ENCODE data around the gene KCNA2.

Gene KCNA2

GRCh38 chr1:110605901-110606656 lies at the start of gene KCNA2:
KCNA2 (minus strand) TSS chr1:110606358; CDS start chr1:110604782, 1,576 bp downstream.
- peak; percentile 45 for DNase-seq

GRCh38 chr1:110650609-110651008 lies 44.5 kb upstream of the KCNA2 start:
- DNase-seq, result no peak

GRCh38 chr1:110648417-110648816 lies 42.3 kb upstream of the KCNA2 start:
- no peak for DNase-seq

DNA sequence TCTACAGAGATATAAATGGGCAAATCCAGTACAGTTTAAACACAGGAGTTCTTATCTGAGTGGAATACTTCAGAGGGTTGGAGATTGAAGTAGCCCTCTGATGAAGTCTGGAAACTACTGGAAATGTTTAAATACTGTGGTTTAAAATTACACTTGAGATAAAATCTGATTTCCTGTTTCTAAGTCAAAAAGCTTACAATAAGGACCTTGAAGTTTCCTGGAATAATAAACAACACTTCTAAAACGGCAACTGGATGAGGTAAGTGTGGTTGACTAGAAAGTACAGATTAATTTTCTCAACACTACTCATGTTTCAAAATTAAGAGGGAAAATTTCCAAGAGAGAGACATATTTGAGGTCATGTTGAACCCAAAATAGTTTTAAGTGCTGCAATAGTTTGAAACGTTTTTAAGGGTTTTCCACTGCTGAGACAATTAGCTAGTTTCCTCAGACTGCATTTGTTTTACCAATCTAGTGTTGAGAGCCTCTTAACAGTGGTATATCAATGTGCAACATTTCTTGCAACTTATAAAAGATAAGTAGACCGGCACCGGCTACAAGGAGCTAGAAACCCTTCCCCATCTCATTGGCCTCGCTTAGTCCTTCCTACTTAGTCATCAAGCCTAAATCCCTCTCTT lies 41.2 kb upstream of the KCNA2 start:
- DNase-seq, result no peak

DNA sequence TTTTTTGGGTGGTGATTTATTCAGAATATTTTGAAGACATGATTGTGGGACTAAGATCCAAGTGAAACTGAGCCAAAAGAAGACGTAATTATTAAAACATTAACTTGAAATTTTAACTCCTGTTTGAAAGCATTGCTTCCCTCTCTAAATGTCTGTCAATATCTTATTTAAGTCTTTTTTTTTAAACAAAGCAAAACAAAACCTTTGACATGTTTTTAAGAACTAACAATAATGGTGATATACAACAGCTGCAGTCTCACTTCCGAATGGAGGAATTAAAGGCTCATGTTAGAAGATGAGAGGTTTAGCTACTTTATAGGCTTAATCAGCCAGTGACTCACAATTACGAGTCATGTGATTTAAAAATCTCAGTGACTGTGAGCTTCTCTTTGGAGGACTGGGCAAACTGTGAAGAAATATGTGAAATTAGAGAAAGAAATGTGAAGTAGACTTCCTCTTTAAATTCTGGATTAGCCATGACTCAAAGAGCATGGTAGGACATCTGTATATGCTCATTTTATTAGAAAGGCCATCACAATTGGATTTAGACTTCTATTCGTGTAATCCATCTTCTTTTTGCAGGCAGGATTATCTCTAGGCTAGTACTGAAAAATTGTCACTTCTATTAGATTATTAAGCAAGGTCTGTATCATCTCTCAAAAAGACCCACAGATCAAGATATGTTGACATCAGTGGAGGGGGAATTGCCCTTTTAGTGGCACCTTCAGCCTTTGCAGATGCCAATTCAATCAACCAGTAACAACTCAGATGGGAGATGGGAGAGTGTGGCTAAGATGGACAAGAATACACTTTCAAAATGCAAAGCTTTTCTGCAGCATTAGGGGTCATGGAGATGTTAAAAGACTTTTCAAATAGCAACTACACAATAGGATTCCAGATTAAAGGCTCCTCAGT lies 39.9 kb upstream of the KCNA2 start:
- no peak for DNase-seq

GRCh38 chr1:110645211-110645610 lies 39.1 kb upstream of the KCNA2 start:
- DNase-seq, result no peak

GRCh38 chr1:110643879-110644472 lies 37.8 kb upstream of the KCNA2 start:
- DNase-seq, result no peak

GRCh38 chr1:110639724-110640386 lies 33.7 kb upstream of the KCNA2 start:
- DNase-seq, result no peak

DNA sequence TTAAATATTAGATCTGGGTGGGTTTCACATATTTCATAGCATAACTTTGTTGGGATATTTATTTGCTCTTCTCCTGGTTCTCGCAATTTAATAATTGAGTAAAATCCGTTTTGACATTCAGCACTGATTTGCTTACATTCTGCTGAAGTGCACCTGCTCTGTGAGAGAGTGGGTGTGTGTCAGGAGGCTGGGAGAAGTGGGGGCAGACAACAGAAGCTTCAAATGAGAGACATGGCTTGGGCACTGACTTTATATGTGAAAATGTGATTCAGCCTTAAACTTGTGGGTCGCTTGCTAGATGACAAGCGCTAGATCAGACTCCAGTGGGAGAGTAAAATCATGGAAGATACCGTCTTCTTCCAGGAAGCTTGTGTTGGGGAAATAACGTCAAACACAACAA lies 32.4 kb upstream of the KCNA2 start:
- DNase-seq, result no peak

DNA sequence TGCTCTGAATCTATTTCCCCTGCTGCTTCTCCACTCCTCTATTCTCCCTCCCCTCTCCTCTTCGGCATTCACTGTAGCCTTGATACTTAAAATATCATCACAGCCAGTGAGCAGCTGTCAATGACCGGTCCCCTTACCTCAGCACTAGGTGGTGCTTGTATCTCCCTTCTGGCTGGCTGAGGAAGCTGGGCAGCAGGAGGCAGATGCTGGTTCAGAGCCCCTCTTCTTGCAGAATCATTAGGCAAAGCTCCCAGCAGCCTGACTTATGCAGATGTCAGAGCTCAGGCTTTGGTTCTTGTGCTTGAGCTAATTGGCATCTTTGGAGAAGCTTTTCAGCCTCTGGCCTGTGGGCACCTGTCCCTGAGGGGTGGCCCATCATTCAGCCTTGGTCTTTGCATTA lies 31.9 kb upstream of the KCNA2 start:
- DNase-seq, result peak; percentile 0

- no peak for DNase-seq
Measured at GRCh38 chr1:110637475-110637874, 31.3 kb upstream of the KCNA2 start.

- no peak for DNase-seq
Measured at GRCh38 chr1:110636149-110636935, 30.2 kb upstream of the KCNA2 start.

GRCh38 chr1:110635434-110635833 lies 29.3 kb upstream of the KCNA2 start:
- no peak for DNase-seq

- peak; percentile 95 for DNase-seq
Measured at GRCh38 chr1:110634455-110635311, 28.5 kb upstream of the KCNA2 start.

DNA sequence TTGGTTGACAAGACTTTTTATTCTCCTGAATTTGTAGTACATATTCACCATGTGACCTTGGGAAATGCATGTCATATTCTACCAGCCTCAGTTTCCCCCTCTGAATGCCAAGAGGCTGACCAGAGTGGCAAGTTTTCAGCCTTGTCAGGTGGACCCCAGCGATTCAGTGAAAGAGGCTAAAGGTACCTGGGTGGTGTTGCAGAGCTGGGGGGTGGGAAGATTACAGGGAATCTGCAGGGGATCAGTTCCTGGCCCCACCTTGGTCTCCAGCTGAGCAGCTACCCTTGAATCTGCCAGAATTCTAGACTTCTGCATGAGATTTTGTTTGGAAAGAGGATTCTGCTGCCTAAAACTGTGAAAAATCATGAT lies 27.9 kb upstream of the KCNA2 start:
- no peak for DNase-seq

DNA sequence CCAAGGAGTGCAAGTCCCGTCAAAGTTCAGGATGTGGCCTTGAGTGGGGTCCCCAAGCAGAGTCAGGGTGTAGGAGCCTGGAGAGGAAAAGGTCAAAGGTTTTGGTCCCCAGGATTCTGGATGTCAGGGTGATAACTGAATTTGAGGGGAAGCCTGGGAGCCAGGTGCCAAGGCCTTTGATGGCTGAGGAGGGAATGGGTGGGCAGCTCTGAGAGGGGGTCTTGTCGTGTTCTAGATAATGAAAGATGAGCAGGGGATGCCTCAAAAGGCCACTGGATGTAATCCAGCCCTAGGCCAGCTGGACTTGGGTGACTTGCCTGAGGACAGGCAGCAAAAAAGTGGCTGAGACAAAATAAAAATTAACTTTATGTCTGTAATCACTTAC lies 27.5 kb upstream of the KCNA2 start:
- DNase-seq, result no peak

DNA sequence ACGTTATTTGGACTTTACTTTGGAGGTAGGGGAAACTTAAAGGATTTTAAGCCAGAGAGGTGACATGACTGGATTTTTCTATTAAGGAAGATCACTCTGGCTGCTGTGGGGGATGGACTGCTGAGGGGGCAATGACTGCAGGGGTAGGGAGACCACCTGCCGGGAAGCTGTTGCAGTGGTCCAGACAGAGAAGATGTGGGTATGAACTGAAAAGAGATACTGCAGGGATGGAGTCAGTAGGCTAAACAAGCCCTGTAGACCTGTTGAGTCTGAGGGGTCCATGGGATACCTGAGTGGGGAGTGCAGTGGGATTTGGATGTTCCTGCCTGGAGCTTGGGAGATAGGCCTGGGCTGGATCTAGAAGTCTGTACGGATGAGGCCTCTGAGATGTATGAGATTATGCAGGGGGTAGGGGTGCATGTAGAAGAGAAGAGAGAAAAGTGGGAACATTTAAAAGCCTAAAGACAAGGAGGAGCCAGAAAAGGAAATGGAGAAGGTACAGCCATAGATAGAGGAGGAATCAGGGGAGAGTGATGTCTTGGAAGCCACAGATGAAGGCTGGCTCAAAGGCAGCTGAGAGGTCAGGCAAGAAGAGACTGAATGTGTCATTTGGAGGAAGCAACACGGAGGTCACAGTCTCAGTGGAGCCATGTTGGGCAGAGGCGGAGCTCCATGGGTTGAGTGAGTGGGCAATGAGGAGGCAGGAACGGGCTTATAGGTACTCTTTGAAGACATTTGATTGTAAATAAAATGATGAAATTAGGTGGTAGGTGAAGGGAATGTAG lies 25.9 kb upstream of the KCNA2 start:
- DNase-seq, result no peak

- peak; percentile 69 for DNase-seq
Measured at GRCh38 chr1:110630839-110631663, 24.9 kb upstream of the KCNA2 start.
